ENCODE measurements around the gene NLRC3. TPM values are rescaled to one million over a fixed set of nuclear protein-coding genes. Genes with fewer than 3 reads are reported as not detected.
A peak's percentile ranks its signal among the peaks of the same experiment; 100 is the strongest.

The NLRC3 gene
- total RNA-seq, 1 experiment from 2014 or later = 0.02 TPM

- Histone ChIP-seq H3K4me3 (peak overlapping the region; percentile 31), H3K9me3 (replicated peaks) (no peaks in the 10 kb centered on the region), H3K27me3 (no peaks in the 10 kb centered on the region), H3K27ac (peak overlapping the region; percentile 54), H3K4me1 (peaks cover 25% of the 10 kb centered on the region), H3K36me3 (no peaks in the 10 kb centered on the region)
- peak; percentile 89 to 90 for DNase-seq
Measured at GRCh38 chr16:3578610-3579551, 1.7 kb upstream of the NLRC3 start.

- peaks cover 25% of the 10 kb centered on the region for H3K4me1 ChIP-seq
Measured at GRCh38 chr16:3578121-3578520, 918 bp upstream of the NLRC3 start.

DNA sequence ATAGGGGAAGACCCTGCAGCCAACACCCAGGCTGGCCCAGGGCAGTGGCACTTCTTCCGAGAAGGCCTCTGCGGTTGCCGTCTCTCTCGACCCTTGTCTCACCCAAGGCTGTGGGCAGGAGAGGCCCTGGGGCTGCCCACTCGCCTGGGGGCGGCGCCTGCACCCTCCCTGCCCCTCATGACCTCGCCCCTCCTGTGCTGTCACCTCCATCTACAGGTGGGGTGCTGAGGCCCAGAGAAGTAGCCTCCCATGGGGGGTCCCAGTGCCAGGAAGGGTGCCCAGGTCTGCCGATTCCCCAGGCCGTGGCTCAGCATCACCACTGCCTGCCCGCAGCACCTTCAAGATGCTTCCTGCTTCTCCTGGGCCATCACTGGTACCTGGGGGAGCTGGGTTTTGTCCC, 992 bp downstream of the NLRC3 start:
- no peak for DNase-seq
- H3K4me1 ChIP-seq = peaks cover 25% of the 10 kb centered on the region
- H3K9me3 ChIP-seq (replicated peaks) = no peaks in the 10 kb centered on the region
- no peak overlapping the region for H3K27ac ChIP-seq
- no peaks in the 10 kb centered on the region for H3K36me3 ChIP-seq
- H3K27me3 ChIP-seq = no peaks in the 10 kb centered on the region
- no peak overlapping the region for H3K4me3 ChIP-seq

More at GRCh38 chr16:3578121-3578520, 918 bp upstream of the NLRC3 start:
- no peak for DNase-seq
- no peaks in the 10 kb centered on the region for H3K36me3 ChIP-seq
- peak overlapping the region; percentile 44 for H3K27ac ChIP-seq
- no peaks in the 10 kb centered on the region for H3K9me3 ChIP-seq (replicated peaks)
- no peak overlapping the region for H3K4me3 ChIP-seq
- H3K27me3 ChIP-seq = no peaks in the 10 kb centered on the region

DNA sequence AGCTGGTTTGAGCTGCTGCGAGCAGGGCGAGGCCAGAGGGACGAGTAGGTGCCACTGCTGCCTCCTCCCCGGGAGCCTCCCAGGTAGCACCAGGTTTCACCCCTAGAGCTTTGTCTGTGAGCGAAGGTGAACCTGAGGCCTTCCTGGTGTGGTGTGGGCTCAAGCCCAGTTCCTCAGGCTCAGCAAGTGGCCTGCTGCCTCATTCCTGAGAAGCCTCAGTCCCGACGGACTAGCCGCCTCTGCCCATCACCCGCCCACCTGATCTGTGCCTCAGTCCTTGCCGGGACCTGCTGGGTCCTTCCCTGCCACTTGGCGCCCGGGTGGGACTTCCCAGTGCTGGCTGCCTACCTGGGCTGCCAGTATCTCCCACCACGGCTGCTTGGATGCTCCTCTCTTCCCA, 1.7 kb downstream of the NLRC3 start:
- Histone ChIP-seq H3K27me3 (no peaks in the 10 kb centered on the region), H3K36me3 (no peaks in the 10 kb centered on the region), H3K9me3 (replicated peaks) (peaks cover 5% of the 10 kb centered on the region; the same call in 1 of the 2 replicates), H3K4me3 (no peak overlapping the region), H3K27ac (no peak overlapping the region), H3K4me1 (peaks cover 20% of the 10 kb centered on the region)
- no peak for DNase-seq

DNA sequence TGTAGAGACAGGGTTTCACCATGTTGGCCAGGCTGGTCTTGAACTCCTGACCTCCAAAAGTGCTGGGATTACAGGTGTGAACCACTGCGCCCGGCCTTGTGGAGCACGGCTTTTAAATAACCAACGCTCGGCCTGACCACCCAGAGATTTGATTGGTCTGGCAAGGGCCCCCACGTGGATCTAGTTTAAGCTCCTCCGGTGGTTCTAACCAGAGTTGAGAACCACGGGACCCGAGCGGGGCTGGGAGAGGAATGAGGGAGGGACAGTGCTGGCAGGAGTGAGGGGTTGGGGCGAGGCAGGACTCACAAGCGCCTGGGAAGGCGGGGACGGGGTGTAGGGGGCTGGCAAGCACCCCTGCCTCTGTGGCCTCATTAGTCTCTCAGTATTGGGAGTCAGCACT, 3.0 kb downstream of the NLRC3 start:
- no peaks in the 10 kb centered on the region for H3K36me3 ChIP-seq
- peaks cover 7% of the 10 kb centered on the region; the same call in 1 of the 2 replicates for H3K4me1 ChIP-seq
- DNase-seq = no peak
- no peak overlapping the region for H3K27ac ChIP-seq
- H3K4me3 ChIP-seq = no peak overlapping the region
- H3K9me3 ChIP-seq (replicated peaks) = peaks cover 7% of the 10 kb centered on the region; the same call in 1 of the 2 replicates
- no peaks in the 10 kb centered on the region for H3K27me3 ChIP-seq

DNA sequence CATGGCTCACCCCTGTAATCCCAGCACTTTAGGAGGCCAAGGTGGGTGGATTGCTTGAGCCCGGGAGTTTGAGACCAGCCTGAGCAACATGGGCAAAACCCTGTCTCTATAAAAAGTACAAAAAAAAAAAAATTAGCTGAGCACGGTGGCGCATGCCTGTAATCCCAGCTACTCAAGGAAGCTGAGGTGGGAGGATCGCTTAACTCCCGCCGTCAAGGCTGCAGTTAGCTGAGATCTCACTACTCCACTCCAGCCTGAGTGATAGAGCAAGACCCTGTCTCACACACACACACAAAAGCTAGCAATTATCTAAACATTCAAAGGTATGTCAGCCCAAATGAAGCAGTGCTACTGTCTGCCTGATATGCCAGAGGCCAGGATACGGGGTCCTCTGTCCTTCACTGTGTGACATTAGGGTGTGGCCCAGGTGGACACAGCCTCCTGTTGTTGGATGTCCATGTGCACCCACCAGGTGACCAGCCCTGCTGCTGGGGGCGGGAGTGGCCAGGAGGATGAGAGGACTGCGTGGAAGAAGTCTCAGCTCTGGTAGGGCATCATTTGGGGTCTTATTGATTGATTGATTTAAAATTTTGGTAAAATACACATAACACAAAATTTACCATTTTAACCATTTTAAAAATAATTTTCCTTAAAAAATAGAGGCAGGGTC, 3.9 kb downstream of the NLRC3 start:
- Histone ChIP-seq H3K27ac (no peak overlapping the region), H3K4me1 (peaks cover 1% of the 10 kb centered on the region; the same call in 1 of the 2 replicates), H3K27me3 (no peaks in the 10 kb centered on the region), H3K4me3 (no peak overlapping the region), H3K36me3 (no peaks in the 10 kb centered on the region), H3K9me3 (replicated peaks) (peaks cover 7% of the 10 kb centered on the region; the same call in 1 of the 2 replicates)
- no peak for DNase-seq

DNA sequence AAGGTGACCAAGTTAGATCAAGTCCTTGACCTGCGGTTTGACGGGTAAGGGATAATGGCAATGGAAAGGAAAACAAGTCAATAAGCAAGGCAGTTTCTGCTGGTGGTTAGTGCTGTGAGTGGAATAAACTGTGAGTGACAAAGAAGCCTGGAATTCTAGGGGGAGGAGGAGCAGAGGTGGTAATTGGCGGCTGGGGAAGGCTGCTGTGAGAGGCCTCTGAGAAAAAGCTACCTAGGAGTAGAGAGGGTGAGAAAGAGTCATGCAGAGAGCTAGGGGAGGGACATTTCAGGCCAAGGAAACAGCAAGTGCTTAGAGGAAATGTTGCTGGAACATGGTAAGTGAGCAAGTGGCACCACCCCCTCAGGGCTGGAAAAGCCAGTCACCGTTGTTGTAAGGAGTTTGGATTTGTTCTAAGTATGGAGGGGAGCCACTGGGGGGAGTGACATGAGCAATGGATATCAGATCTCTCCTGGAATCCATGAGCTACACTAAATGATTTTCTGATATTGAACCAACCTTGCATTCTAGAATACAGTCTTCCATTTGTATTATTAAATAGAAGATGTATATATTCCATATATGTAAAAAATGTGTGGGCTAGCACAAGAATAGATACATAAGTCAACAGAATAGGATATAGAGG, 6.7 kb downstream of the NLRC3 start:
- H3K9me3 ChIP-seq (replicated peaks) = peaks cover 7% of the 10 kb centered on the region; the same call in 1 of the 2 replicates
- no peaks in the 10 kb centered on the region for H3K4me1 ChIP-seq
- H3K27ac ChIP-seq = no peak overlapping the region
- no peaks in the 10 kb centered on the region for H3K36me3 ChIP-seq
- DNase-seq = no peak
- H3K4me3 ChIP-seq = no peak overlapping the region
- H3K27me3 ChIP-seq = no peaks in the 10 kb centered on the region

DNA sequence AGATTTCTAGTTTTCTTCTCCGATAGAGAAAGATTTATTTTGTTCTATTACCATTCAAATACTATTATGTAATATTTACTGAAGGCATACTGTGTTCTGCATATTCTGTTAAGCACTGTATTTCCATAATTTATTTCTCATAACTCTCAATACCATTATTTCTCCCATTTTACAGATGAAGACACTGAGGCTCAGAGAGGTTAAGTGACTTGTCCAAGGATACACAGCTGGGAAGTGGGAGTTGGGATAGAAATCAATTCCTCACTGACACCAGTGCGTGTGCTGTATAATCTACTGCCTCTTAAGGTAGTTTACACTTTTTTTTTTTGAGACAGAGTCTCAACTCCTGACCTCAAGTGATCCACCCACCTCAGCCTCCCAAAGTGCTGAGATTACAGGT, 7.4 kb downstream of the NLRC3 start:
- Histone ChIP-seq H3K27me3 (no peaks in the 10 kb centered on the region), H3K4me1 (no peaks in the 10 kb centered on the region), H3K36me3 (no peaks in the 10 kb centered on the region), H3K27ac (no peak overlapping the region), H3K9me3 (replicated peaks) (peaks cover 7% of the 10 kb centered on the region; the same call in 1 of the 2 replicates), H3K4me3 (no peak overlapping the region)
- DNase-seq = no peak

- H3K27me3 ChIP-seq = no peaks in the 10 kb centered on the region
- H3K4me3 ChIP-seq = no peak overlapping the region
- no peak overlapping the region for H3K27ac ChIP-seq
- no peak for DNase-seq
- H3K4me1 ChIP-seq = peaks cover 2% of the 10 kb centered on the region; the same call in 1 of the 2 replicates
- H3K9me3 ChIP-seq (replicated peaks) = peaks cover 7% of the 10 kb centered on the region; the same call in 1 of the 2 replicates
- H3K36me3 ChIP-seq = no peaks in the 10 kb centered on the region
Measured at GRCh38 chr16:3566990-3567389, 10.2 kb downstream of the NLRC3 start.

GRCh38 chr16:3564889-3565141, 12.4 kb downstream of the NLRC3 start:
- H3K4me3 ChIP-seq = no peak overlapping the region
- H3K4me1 ChIP-seq = peaks cover 6% of the 10 kb centered on the region; the same call in 1 of the 2 replicates
- no peak overlapping the region for H3K27ac ChIP-seq
- no peaks in the 10 kb centered on the region for H3K9me3 ChIP-seq (replicated peaks)
- no peak for DNase-seq
- H3K36me3 ChIP-seq = no peaks in the 10 kb centered on the region
- H3K27me3 ChIP-seq = no peaks in the 10 kb centered on the region

- Histone ChIP-seq H3K27ac (no peak overlapping the region), H3K27me3 (no peaks in the 10 kb centered on the region), H3K4me1 (peaks cover 6% of the 10 kb centered on the region; the same call in 1 of the 2 replicates), H3K4me3 (no peak overlapping the region), H3K36me3 (no peaks in the 10 kb centered on the region), H3K9me3 (replicated peaks) (no peaks in the 10 kb centered on the region)
- DNase-seq = no peak
Measured at GRCh38 chr16:3564130-3564888, 12.9 kb downstream of the NLRC3 start.

DNA sequence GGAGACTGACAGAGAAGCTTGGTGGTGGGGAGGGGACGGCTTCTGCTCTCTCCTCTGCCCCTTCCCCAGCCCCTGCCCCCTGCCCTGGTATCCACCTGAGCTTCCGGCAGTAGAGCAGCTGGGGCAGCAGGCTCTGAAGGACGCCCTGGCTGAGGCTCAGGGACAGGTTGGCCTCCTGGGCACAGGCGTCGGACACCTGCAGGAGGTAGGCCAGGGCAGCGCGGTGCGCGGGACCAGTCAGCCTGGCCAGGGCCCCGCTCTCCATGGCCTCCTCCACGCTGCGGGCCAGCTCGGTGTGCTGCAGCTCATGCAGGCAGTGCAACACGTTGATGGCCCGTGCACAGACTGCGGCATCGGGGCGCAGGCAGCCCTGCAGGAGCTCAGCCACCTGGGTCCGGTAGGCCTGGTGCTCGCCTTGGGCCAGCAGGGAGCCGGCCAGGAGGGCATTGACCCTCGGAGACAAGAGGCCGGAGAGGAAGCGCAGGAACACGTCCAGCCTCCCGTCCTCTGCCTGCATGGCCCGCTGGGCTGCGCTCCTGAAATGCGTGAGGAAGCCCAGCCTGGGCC, 14.2 kb downstream of the NLRC3 start:
- peaks cover 6% of the 10 kb centered on the region; the same call in 1 of the 2 replicates for H3K4me1 ChIP-seq
- no peaks in the 10 kb centered on the region for H3K27me3 ChIP-seq
- no peaks in the 10 kb centered on the region for H3K36me3 ChIP-seq
- H3K4me3 ChIP-seq = no peak overlapping the region
- DNase-seq = no peak
- H3K27ac ChIP-seq = no peak overlapping the region
- H3K9me3 ChIP-seq (replicated peaks) = no peaks in the 10 kb centered on the region

DNA sequence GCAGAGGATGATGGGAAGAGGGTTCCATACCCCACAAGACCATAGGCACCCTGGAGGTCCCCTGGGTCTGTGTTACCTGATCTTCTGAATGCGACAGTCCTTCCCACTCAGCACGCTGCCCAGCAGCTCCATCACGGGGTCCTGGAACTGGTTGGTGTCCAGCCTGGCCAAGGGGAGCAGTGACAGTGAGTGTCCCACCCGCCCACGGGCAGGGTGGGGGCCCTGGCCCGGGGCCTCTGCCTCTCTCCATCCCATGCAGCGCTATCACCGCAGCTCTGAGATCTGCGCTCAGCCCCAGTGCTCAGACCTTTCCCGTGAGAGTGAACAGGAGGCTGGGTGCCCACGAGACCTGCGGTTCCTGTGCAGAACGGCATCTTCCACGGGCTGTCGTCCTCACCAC, 15.6 kb downstream of the NLRC3 start:
- H3K4me1 ChIP-seq = peaks cover 6% of the 10 kb centered on the region; the same call in 1 of the 2 replicates
- H3K4me3 ChIP-seq = no peak overlapping the region
- no peak overlapping the region for H3K27ac ChIP-seq
- no peaks in the 10 kb centered on the region for H3K27me3 ChIP-seq
- H3K9me3 ChIP-seq (replicated peaks) = no peaks in the 10 kb centered on the region
- H3K36me3 ChIP-seq = no peaks in the 10 kb centered on the region
- no peak for DNase-seq

DNA sequence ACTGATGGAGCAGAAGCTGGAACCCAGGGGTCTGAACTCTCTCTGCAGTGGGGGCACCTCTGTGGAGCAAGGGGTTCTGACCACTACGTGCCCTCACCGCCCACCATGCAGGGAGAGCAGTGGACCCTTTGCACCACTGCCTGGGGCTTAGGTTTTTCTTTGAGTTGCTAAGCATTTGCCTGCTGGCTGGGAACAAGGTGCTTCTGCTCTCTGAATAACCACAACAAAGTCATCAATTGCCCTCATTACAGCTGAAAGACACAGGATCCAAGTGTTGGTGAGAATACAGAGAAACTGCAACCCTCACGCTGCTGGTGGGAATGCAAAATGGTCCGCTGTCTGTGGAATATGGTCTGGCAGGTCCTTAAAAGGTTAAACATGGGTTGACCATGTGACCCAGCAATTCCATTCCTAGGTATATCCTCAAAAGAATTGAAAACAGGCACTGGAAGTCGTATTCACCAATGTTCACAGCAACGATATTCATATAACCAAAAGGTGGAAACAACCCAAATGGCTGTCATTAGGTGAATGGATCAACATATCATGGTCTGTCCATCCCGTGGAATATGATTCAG, 22.8 kb downstream of the NLRC3 start:
- Histone ChIP-seq H3K36me3 (no peaks in the 10 kb centered on the region), H3K4me1 (no peaks in the 10 kb centered on the region), H3K4me3 (no peak overlapping the region), H3K27ac (no peak overlapping the region), H3K9me3 (replicated peaks) (no peaks in the 10 kb centered on the region), H3K27me3 (no peaks in the 10 kb centered on the region)
- DNase-seq = no peak

Measured in SJCRH30 (cell line).